ENCODE data around the gene AGPAT4. TPM values are rescaled to one million over a fixed set of nuclear protein-coding genes. Genes with fewer than 3 reads are reported as not detected.
"Not testable (repeated sequence)": the region's sequence is repeated elsewhere in the genome, so short reads cannot be mapped to it uniquely, and the experiment has no call there.

Gene AGPAT4
- total and polyA plus RNA-seq, 8 donors = 12.4 to 19.4 (median 15.7) TPM

GRCh38 chr6:161313940-161314509, 40.2 kb upstream of the AGPAT4 start:
- Histone ChIP-seq H3K27me3 (no peaks in the 10 kb centered on the region), H3K36me3 (no peaks in the 10 kb centered on the region), H3K4me3 (no peak overlapping the region), H3K9me3 (peaks cover 0 to 9% of the 10 kb centered on the region in 2 donors), H3K27ac (no peak overlapping the region), H3K4me1 (no peaks in the 10 kb centered on the region)
- no peak for DNase-seq
- TF ChIP-seq, protein P1, sequence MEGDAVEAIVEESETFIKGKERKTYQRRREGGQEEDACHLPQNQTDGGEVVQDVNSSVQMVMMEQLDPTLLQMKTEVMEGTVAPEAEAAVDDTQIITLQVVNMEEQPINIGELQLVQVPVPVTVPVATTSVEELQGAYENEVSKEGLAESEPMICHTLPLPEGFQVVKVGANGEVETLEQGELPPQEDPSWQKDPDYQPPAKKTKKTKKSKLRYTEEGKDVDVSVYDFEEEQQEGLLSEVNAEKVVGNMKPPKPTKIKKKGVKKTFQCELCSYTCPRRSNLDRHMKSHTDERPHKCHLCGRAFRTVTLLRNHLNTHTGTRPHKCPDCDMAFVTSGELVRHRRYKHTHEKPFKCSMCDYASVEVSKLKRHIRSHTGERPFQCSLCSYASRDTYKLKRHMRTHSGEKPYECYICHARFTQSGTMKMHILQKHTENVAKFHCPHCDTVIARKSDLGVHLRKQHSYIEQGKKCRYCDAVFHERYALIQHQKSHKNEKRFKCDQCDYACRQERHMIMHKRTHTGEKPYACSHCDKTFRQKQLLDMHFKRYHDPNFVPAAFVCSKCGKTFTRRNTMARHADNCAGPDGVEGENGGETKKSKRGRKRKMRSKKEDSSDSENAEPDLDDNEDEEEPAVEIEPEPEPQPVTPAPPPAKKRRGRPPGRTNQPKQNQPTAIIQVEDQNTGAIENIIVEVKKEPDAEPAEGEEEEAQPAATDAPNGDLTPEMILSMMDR (IDR thresholded peaks at IDR 0.05) = no peak
- intact Hi-C loops (cut with DNase I) = no loop called here
- no peak for ATAC-seq

DNA sequence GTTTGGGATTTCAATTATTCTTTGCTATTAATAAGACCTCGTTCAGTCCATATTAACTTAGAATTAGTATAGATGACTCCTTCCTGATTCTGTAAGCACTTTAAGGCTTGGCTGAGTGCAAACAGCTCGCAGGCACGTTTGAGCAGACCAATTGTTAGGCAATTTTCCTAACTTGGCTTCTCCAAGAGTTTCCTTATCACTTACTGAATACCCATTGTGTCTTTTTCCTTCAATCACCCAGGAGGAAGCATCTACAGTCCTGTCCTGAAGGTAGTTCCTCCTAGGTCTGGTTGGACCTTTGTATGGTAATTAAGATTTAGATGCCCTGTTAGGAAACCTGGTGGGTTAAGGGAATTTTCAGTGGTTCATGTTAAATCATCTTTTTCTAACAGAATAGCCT, 39.6 kb upstream of the AGPAT4 start:
- ATAC-seq; H3K36me3 ChIP-seq; H3K4me3 ChIP-seq; DNase-seq; H3K4me1 ChIP-seq; H3K27ac ChIP-seq; H3K9me3 ChIP-seq; H3K27me3 ChIP-seq; intact Hi-C loops (cut with DNase I): not testable (repeated sequence)

DNA sequence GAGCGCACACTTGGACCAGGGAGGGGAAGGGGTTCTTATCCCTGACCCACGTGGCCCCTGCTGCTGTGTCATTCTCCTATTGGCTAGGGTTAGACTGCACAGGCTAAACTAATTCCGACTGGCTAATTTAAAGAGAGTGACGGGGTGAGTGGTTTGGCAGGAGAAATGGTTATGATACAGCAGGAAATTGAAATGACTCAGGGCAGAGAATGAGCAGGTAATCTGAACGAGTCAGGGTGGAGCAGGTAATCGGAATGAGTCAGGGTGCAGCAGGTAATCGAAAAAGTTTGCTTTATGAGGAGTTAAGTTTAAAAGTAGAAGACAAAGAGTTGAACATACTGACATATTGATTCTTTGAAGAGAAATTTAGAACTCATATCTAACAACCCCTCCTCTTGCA, 35.9 kb upstream of the AGPAT4 start:
- H3K9me3 ChIP-seq; H3K36me3 ChIP-seq; H3K4me1 ChIP-seq; ATAC-seq; intact Hi-C loops (cut with DNase I); H3K4me3 ChIP-seq; H3K27me3 ChIP-seq; H3K27ac ChIP-seq; DNase-seq: not testable (repeated sequence)

GRCh38 chr6:161308075-161308655, 34.3 kb upstream of the AGPAT4 start:
- ATAC-seq (no peak), DNase-seq (no peak)
- Histone ChIP-seq H3K4me1 (no peaks in the 10 kb centered on the region), H3K9me3 (no peaks in the 10 kb centered on the region), H3K27me3 (no peaks in the 10 kb centered on the region), H3K27ac (no peak overlapping the region), H3K36me3 (no peaks in the 10 kb centered on the region), H3K4me3 (no peak overlapping the region)
- intact Hi-C loops (cut with DNase I) = no loop called here
- TF ChIP-seq, protein P1 (IDR thresholded peaks at IDR 0.05) = no peak

GRCh38 chr6:161305860-161306259, 32.0 kb upstream of the AGPAT4 start:
- intact Hi-C loops (cut with DNase I) = no loop called here
- TF ChIP-seq, protein P1 (IDR thresholded peaks at IDR 0.05) = no peak
- Histone ChIP-seq H3K27me3 (no peaks in the 10 kb centered on the region), H3K4me3 (no peak overlapping the region), H3K9me3 (no peaks in the 10 kb centered on the region), H3K27ac (no peak overlapping the region), H3K4me1 (no peaks in the 10 kb centered on the region), H3K36me3 (no peaks in the 10 kb centered on the region)
- DNase-seq (no peak), ATAC-seq (no peak)

DNA sequence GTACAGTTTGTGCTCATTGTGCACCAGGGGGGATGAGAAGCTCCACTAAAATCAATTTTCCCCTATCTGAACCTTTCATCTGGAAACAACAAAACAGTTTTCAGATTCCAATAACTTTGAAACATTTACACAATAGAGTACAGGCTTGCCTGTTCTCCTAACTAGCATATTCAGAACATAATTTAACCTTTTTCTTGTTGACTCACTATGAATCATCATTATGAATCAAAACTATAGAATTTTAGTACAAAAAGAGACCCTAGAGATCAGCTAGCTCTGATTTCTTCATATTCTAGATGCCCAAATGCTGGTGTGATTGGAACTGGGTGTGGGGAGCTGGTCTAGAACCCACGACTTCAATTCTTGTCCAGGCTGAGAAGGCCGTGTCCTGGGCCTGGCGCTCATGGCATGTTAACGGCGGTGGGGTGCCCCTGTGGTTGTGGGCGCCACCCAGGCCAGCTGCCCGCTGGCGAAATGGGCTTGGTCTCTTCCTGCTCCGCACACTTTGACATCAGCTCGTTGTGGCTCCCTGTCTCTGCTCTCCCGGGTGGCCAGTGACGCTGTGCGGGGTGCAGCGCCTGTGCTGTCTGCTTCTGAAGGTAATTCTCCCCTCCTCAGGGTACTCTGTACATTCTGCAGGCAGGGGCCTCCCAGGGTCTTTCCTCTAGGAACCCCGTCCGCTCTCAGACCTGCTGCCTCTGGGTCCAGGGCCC, 29.9 kb upstream of the AGPAT4 start:
- TF ChIP-seq, protein P1 (IDR thresholded peaks at IDR 0.05) = no peak
- intact Hi-C loops (cut with DNase I) = no loop called here
- no peak overlapping the region for H3K4me3 ChIP-seq
- DNase-seq (no peak), ATAC-seq (no peak)
- no peaks in the 10 kb centered on the region for H3K4me1 ChIP-seq
- H3K9me3 ChIP-seq = no peaks in the 10 kb centered on the region
- H3K27me3 ChIP-seq = no peaks in the 10 kb centered on the region
- H3K36me3 ChIP-seq = no peaks in the 10 kb centered on the region
- H3K27ac ChIP-seq = no peak overlapping the region

Measured in left lung (tissue), 10 donors.